Nucleus accumbens (tissue), 56 donors: ENCODE measurements around the gene JMJD6.
A peak's percentile ranks its signal among the peaks of the same experiment; 100 is the strongest.
"Not testable (repeated sequence)": the region's sequence is repeated elsewhere in the genome, so short reads cannot be mapped to it uniquely, and the experiment has no call there.

ENCODE experiments used
- DNase-seq, 56 donors: peaks; one replicate each; lab custom pipeline; 2025; lab: John Stamatoyannopoulos, UW

Gene JMJD6

GRCh38 chr17:76726231-76726775 lies at the start of gene JMJD6:
TSS of gene JMJD6 (minus strand) at chr17:76726606. CDS start at chr17:76726475, 131 bp downstream.
- peak; percentile 77 to 98 (median 95) for DNase-seq

DNA sequence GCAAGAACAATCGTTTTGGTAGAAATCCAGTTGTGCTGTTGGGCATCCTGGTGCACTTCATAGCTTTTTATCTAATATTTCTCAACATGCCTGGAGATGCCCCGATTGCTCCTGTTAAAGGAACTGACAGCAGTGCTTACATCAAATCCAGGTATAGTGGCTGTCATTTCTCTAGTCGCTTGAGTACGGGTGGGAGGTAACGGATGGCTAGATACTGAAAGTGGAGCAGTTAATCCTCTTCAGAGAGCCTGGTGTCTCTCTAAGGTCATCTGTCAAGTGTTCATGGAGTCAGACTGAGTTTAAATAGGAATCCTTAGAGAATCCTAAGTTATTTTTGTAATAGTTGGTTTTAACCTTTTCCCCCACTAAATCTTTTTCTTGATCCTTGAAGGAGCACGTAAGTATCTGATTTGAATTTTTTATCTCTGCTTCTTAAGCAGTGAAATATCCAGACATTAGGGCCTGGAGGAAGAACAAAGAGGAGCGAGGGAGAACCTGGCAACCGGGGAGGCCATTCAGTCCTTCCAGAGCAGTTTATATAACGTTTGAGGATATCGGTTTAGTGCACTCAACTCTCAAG lies 48.7 kb upstream of the JMJD6 start:
- DNase-seq: no peak

DNA sequence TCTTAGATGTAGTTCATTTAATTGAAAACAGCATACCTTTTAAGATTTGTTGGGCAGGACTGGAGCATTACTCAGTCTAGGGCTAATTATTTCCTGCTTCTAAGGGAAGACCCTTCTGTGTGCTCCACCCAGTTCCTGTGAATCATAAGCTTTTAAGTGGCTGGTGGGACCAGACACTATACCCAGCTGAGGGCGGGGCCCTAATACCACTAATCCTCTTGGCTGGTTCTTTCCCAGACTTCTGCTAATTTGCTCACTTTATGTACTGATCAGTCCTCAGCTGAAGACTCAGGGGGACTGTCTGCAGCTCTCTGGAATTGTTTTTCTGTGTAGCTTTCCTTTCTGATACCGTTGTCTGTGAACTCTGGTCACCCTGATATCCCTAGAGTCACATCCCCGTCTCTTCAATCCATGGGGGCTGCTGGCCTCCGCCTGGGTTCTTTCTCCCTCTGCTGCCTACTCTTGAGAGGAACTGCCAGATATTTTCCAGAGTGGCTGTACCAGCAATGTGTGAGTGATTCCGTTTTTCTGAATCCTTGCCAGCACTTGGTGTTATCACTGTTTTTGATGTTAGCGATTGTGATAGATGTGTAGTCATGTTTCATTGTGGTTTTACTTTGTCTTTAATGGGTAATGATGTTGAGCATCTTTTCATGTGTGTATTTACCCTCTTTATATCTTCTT lies 46.6 kb upstream of the JMJD6 start:
- DNase-seq: no peak

DNA sequence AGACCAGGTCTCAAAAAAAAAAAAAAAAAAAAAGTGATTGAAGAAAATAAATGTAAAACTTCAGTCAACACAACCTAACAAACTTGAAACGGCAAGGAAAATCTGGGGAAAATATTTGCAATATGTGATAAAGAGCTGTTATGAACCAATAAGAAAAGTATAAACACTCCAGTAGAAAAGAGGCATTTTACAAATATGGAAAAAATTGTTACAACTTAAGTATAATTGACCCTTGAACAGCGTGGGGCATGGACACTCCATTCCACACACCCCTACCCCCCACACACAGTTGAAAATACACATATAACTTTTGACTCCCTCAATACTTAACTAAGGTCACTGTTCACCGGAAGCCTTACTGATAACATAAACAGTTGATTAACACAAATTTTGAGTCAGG lies 32.2 kb upstream of the JMJD6 start:
- no peak for DNase-seq

- no peak for DNase-seq
These were observed 30.9 kb upstream of the JMJD6 start for GRCh38 chr17:76757256-76757655.

- DNase-seq: no peak
These were observed 28.9 kb upstream of the JMJD6 start for GRCh38 chr17:76755285-76755684.

DNA sequence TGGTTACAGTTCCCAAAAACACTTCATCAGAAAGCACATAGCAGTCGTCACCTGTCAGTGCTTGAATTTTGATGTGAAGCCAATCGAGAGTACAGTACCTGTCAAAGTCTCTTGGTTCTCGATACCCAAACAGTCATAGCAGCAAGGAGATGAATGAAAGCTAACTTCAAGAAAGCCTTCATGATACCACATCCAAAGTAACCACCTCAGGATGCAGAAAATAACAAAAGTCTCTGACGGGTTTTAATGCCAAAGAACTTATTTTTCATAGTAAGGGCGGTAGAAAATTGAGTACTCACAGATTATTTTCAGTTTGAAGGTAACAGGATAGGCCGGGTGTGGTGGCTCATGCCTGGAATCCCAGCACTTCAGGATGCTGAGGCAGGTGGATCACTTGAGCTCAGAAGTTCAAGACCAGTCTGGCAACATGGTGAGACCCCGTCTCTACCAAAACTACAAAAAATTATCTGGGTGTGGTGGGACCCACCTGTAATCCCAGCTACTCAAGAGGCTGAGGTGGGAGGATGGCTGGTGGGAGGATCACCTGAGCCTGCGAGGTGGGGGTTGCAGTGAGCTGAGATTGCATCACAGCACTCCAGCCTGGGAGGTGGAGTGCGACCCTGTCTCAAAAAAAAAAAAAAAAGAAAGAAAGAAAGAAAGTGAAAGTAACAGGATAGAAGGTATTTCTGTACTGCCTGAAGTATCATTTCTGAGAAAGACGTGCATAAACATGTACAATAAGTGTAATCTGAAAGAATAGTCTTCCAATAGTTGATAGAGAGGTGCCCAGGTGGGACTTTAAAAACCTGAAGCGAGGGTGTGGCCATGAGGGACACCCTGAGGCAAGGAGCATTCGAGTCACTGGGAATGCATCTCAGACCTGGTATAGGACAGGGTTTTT lies 26.9 kb upstream of the JMJD6 start:
- no peak for DNase-seq

DNA sequence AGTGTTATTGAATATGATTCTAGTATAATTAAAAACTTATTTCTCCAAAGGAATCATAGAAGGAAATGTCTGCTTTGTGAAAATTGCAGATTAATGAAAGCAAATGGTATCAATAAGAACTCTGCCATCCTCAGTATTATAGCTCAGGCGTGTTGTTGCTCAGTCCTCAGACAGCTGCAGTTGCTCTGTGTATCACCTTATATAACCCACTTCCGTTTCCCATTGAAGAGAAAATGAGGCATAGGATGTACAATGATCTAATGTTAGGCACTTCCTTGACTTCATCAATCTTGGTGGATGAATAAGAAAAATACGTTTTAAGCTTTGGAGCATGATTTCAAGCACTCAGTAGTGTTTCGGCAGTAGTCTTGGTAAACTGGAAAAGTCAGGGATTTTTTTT lies 25.6 kb upstream of the JMJD6 start:
- DNase-seq: no peak

GRCh38 chr17:76751416-76751993 lies 25.1 kb upstream of the JMJD6 start:
- DNase-seq: no peak

DNA sequence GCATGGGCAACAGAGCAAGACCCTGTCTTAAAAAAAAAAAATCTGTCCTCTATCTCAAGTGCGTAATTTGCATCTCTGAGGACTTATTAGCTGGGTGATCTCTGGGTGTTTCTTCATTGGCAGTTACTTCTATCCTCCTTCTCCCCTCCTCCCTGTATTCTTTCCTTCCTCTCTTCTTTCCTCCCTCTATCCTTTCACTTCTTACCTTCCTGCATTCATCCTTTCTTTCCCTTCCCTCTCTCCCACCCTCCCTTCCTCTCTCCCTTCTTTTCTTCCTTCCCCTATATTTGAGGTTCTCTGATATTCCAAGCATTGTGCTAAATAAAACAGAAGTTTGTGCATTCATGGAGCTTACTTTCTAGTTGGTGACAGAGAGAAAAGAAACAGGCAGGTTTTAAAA lies 22.3 kb upstream of the JMJD6 start:
- DNase-seq: no peak

GRCh38 chr17:76747716-76748363 lies 21.4 kb upstream of the JMJD6 start:
- peak in 10 of 56 donors; percentile 7 to 73 (median 26) for DNase-seq

- not testable (repeated sequence) for DNase-seq
These were observed 19.4 kb upstream of the JMJD6 start for GRCh38 chr17:76745785-76746184.

GRCh38 chr17:76744747-76745146 lies 18.3 kb upstream of the JMJD6 start:
- no peak for DNase-seq

GRCh38 chr17:76742958-76743357 lies 16.6 kb upstream of the JMJD6 start:
- no peak for DNase-seq

- DNase-seq: no peak
These were observed 14.1 kb upstream of the JMJD6 start for GRCh38 chr17:76740329-76741118.

DNA sequence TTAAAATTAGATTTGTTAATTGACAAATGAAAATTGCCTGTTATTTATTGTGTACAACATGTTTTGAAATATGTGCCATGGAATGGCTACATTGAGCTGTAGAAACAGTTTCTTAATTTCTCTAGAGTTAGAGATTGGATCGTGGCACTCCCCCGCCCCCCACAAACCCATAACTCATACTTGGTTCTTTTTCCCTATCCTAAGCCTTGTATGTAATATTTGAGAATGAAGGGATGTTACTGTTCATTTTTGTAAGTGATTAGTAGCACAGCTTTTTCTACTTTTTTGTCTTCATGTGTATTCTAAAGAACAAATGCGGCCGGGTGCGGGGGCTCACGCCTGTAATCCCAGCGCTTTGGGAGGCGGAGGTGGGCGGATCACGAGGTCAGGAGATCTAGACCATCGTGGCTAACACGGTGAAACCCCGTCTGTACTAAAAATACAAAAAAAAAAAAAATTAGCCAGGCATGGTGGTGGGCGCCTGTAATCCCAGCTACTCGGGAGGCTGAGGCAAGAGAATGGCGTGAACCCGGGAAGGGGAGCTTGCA lies 13.2 kb upstream of the JMJD6 start:
- DNase-seq: not testable (repeated sequence)

DNA sequence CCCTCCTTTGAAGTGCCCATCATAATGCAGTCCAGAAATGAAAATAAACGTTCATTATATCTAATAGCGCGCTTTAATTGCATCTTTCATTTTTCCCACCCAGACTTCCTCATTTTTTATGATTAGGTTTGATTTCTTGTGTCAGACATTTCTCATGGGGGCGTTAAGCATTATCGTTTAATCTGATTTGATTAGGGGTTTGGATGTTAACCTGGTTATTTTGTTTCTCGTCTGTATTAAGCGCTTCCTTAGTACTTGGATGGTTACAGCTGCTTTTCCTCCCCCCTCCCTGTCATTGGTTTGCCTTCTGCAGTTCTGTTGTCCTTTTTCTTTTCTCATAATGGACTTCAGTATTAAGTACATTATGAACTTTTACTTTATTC lies 12.1 kb upstream of the JMJD6 start:
- no peak for DNase-seq

DNA sequence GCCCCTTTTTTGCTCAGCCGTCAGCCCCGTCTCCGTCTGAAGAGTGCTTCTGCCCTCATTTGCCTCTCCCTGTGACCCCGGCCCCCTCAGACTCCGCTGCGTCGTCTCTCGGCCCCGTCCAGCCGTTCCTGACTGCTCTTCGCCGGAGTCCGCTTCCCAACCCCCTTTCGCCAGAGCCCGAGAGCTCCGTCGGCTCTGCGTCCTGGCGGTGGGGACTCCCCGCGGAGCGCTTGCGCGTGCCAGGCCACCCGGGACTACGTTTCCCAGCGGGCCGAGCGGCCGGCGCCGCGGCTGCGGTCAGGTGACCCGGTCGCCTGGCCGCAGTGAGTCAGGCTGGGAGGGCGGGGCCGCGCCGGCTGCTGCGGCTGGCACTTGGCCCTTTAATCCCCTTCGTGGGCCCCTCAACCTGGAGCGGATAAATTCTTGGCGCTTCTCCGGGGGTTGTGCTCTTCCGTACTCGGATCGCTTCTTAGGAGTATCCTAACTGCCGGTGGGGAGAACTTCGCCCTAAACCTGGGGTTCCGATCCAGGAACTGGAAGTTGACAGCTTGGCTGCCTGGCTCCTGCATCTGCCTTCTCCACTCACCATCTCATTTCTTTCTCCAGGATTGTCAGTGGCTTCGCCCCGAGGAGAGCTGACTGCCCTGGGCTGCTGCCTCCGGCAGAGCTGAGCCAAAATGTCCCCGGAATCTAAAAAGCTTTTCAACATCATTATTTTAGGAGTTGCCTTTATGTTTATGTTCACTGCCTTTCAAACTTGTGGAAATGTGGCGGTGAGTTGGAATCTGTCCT lies 11.5 kb upstream of the JMJD6 start, which contains the start of gene MFSD11:
Gene MFSD11, plus strand, starts transcription at position 444 of the 792 bp plus-strand sequence. Its CDS starts 234 bp downstream, at position 678.
- peak; percentile 38 to 99 (median 92) for DNase-seq
